OCI-LY1 (cell line): ENCODE results near the gene SMAD6.

Source experiments
- H2AFZ ChIP-seq: fragments of 200-600 bp; sonication (generic), shearing (Covaris generic); 2 replicates; pipeline ENCODE4 v1.6.0; 2014; ENCODE audit warnings: antibody characterized with exemption, mild to moderate bottlenecking, low read length
- H3F3A ChIP-seq: fragments of 200-600 bp; sonication (generic), shearing (Covaris generic); 2 replicates; pipeline ENCODE4 v1.6.0; 2014; ENCODE audit warnings: mild to moderate bottlenecking, antibody characterized with exemption, low read length, moderate library complexity; ENCODE audit not compliant: insufficient read depth
- H3K27ac ChIP-seq: fragments of 200-600 bp; sonication (generic); 2 replicates; pipeline ENCODE4 v1.5.1; 2014; ENCODE audit warnings: low read length, mixed run types, mild to moderate bottlenecking, low read depth; ENCODE audit not compliant: poor library complexity, severe bottlenecking
- H3K27me3 ChIP-seq: fragments of 200-600 bp; sonication (generic); 2 replicates; pipeline ENCODE4 v1.6.0; 2014; ENCODE audit warnings: antibody characterized with exemption, mild to moderate bottlenecking, low read length, moderate library complexity; ENCODE audit not compliant: insufficient read depth
- H3K36me3 ChIP-seq: fragments of 200-600 bp; sonication (generic); 2 replicates; pipeline ENCODE4 v1.6.1; 2014; ENCODE audit warnings: mild to moderate bottlenecking, antibody characterized with exemption, low read length, moderate library complexity, mixed read lengths; ENCODE audit not compliant: insufficient read depth
- H3K4me1 ChIP-seq: fragments of 200-600 bp; sonication (generic); 2 replicates; pipeline ENCODE4 v1.5.1; 2014; ENCODE audit warnings: mild to moderate bottlenecking, low read length, moderate library complexity; ENCODE audit not compliant: insufficient read depth, severe bottlenecking
- H3K4me2 ChIP-seq: fragments of 200-600 bp; sonication (generic), shearing (Covaris generic); 2 replicates; pipeline ENCODE4 v1.6.1; 2014; ENCODE audit warnings: low read length
- H3K4me3 ChIP-seq: fragments of 200-600 bp; sonication (generic); 2 replicates; pipeline ENCODE4 v1.5.1; 2014; ENCODE audit warnings: low read length, low read depth, mild to moderate bottlenecking, mixed read lengths; ENCODE audit not compliant: poor library complexity, severe bottlenecking
- H3K79me2 ChIP-seq: fragments of 200-600 bp; shearing (Covaris generic); 2 replicates; pipeline ENCODE4 v1.6.1; 2016; ENCODE audit warnings: mixed run types, low read length, mixed read lengths; ENCODE audit not compliant: insufficient read depth
- H3K9ac ChIP-seq: fragments of 200-600 bp; sonication (generic), shearing (Covaris generic); 2 replicates; pipeline ENCODE4 v1.6.1; 2014; ENCODE audit warnings: mild to moderate bottlenecking, low read length, mixed read lengths
- H3K9me2 ChIP-seq: fragments of 200-600 bp; sonication (generic), shearing (Covaris generic); 2 replicates; pipeline ENCODE4 v1.6.1; 2014; ENCODE audit warnings: low read depth, mild to moderate bottlenecking, low read length, mixed read lengths
- H3K9me3 ChIP-seq: fragments of 200-600 bp; shearing (Covaris generic); 2 replicates; pipeline ENCODE4 v1.6.1; 2014; ENCODE audit warnings: low read length, mixed read lengths
- H4K20me1 ChIP-seq: fragments of 200-600 bp; sonication (generic), shearing (Covaris generic); 2 replicates; pipeline ENCODE4 v1.6.0; 2016; ENCODE audit warnings: mild to moderate bottlenecking, low read length; ENCODE audit not compliant: insufficient read depth
- CTCF ChIP-seq: fragments of 200-600 bp; sonication (generic), shearing (Covaris generic); IDR thresholded peaks from 2 replicates; pipeline ENCODE4 v1.5.1; 2017; ENCODE audit warnings: mild to moderate bottlenecking, antibody characterized with exemption, low read length, moderate library complexity, mixed read lengths
- EZH2 ChIP-seq: fragments of 200-600 bp; sonication (generic), shearing (Covaris generic); IDR thresholded peaks from 2 replicates; pipeline ENCODE4 v1.8.0; 2017; ENCODE audit warnings: borderline replicate concordance, mixed run types, mild to moderate bottlenecking, antibody characterized with exemption, low read length, moderate library complexity, mixed read lengths

Gene SMAD6

GRCh38 chr15:66766282-66767230, 64.5 kb downstream of the SMAD6 start:
- peaks cover 45% of the 10 kb centered on the region for H3K4me1 ChIP-seq
- no peaks in the 10 kb centered on the region for H3K9me2 ChIP-seq
- H4K20me1 ChIP-seq, result no peaks in the 10 kb centered on the region
- no peak overlapping the region for H3K27ac ChIP-seq
- no peak overlapping the region for H3K4me3 ChIP-seq
- no peak overlapping the region for H2AFZ ChIP-seq
- no peaks in the 10 kb centered on the region for H3K9me3 ChIP-seq
- H3K4me2 ChIP-seq, result no peak overlapping the region
- H3F3A ChIP-seq, result no peaks in the 10 kb centered on the region
- no peaks in the 10 kb centered on the region for H3K27me3 ChIP-seq
- H3K36me3 ChIP-seq, result peaks cover 5% of the 10 kb centered on the region; the same call in 1 of the 2 replicates
- TF ChIP-seq CTCF (no peak), EZH2 (no peak)
- no peaks in the 10 kb centered on the region for H3K79me2 ChIP-seq
- no peak overlapping the region for H3K9ac ChIP-seq

GRCh38 chr15:66767240-66767659, 65.2 kb downstream of the SMAD6 start:
- H3K4me2 ChIP-seq, result no peak overlapping the region
- H3K27me3 ChIP-seq, result no peaks in the 10 kb centered on the region
- H3K36me3 ChIP-seq, result peaks cover 5% of the 10 kb centered on the region; the same call in 1 of the 2 replicates
- no peak for TF ChIP-seq EZH2
- TF ChIP-seq CTCF, result no peak
- no peaks in the 10 kb centered on the region for H4K20me1 ChIP-seq
- H3K27ac ChIP-seq, result no peak overlapping the region
- H3K4me3 ChIP-seq, result no peak overlapping the region
- no peaks in the 10 kb centered on the region for H3K9me2 ChIP-seq
- no peaks in the 10 kb centered on the region for H3K9me3 ChIP-seq
- no peaks in the 10 kb centered on the region for H3K79me2 ChIP-seq
- no peaks in the 10 kb centered on the region for H3F3A ChIP-seq
- no peak overlapping the region for H2AFZ ChIP-seq
- peaks cover 48% of the 10 kb centered on the region for H3K4me1 ChIP-seq
- H3K9ac ChIP-seq, result no peak overlapping the region

- TF ChIP-seq EZH2, result no peak
- no peaks in the 10 kb centered on the region for H3K79me2 ChIP-seq
- H4K20me1 ChIP-seq, result no peaks in the 10 kb centered on the region
- no peaks in the 10 kb centered on the region for H3K9me3 ChIP-seq
- no peak overlapping the region for H3K4me2 ChIP-seq
- no peaks in the 10 kb centered on the region for H3F3A ChIP-seq
- H3K9me2 ChIP-seq, result no peaks in the 10 kb centered on the region
- peaks cover 31% of the 10 kb centered on the region for H3K4me1 ChIP-seq
- H3K36me3 ChIP-seq, result peaks cover 5% of the 10 kb centered on the region; the same call in 1 of the 2 replicates
- H3K4me3 ChIP-seq, result no peak overlapping the region
- H3K9ac ChIP-seq, result no peak overlapping the region
- no peak overlapping the region for H2AFZ ChIP-seq
- H3K27ac ChIP-seq, result no peak overlapping the region
- H3K27me3 ChIP-seq, result no peaks in the 10 kb centered on the region
These were observed 67.0 kb downstream of the SMAD6 start for GRCh38 chr15:66768987-66769386.
